GM12864 (cell line): ENCODE measurements around the gene PDIA4.
"Not testable (repeated sequence)": the region's sequence is repeated elsewhere in the genome, so short reads cannot be mapped to it uniquely, and the experiment has no call there.

Experiments
- DNase-seq: peaks from one replicate; pipeline ENCODE4 v3.0.0-alpha.2; 2011; ENCODE audit warnings: low read depth
- H3K4me3 ChIP-seq: 2 replicates; pipeline ENCODE4 v1.5.1; 2011; ENCODE audit warnings: mild to moderate bottlenecking, low read depth, low read length, control low read depth
- TF ChIP-seq, protein P1 (sequence below): IDR thresholded peaks from 2 replicates; pipeline ENCODE4 v1.5.1; 2011; ENCODE audit warnings: low read depth, mild to moderate bottlenecking, moderate library complexity, low read length, control low read depth, inconsistent platforms; ENCODE audit errors: missing control alignments

The PDIA4 gene

DNA sequence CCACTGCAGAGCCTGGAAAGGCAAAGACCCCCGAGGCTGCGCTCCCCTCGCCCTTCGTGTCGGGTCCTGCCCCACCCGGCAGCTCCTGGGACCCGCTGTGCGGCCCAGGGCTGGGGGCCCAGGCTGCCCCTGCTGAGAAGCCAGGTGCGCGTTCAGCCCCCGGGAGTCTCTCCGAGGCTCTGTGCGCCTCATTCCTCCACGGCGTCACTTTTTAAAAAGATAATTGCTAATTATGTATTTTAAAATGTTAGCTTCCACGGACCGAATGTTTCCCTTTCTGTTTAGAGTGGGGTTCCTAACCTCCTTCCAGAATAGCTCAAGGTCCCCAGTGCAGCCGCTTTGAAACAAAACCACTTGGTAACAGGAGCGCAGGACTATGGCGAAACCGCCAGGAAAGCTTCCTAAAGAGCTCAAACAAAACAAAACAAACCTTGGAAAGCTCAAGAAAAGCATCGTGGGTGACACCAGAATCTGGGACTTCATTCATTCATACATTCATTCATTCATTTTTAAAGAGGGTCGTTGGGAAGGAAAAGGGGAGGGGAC is 45.6 kb downstream of the PDIA4 start:
- DNase-seq, result no peak
- TF ChIP-seq, protein P1, sequence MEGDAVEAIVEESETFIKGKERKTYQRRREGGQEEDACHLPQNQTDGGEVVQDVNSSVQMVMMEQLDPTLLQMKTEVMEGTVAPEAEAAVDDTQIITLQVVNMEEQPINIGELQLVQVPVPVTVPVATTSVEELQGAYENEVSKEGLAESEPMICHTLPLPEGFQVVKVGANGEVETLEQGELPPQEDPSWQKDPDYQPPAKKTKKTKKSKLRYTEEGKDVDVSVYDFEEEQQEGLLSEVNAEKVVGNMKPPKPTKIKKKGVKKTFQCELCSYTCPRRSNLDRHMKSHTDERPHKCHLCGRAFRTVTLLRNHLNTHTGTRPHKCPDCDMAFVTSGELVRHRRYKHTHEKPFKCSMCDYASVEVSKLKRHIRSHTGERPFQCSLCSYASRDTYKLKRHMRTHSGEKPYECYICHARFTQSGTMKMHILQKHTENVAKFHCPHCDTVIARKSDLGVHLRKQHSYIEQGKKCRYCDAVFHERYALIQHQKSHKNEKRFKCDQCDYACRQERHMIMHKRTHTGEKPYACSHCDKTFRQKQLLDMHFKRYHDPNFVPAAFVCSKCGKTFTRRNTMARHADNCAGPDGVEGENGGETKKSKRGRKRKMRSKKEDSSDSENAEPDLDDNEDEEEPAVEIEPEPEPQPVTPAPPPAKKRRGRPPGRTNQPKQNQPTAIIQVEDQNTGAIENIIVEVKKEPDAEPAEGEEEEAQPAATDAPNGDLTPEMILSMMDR, result no peak
- H3K4me3 ChIP-seq, result peak overlapping the region; percentile 56

DNA sequence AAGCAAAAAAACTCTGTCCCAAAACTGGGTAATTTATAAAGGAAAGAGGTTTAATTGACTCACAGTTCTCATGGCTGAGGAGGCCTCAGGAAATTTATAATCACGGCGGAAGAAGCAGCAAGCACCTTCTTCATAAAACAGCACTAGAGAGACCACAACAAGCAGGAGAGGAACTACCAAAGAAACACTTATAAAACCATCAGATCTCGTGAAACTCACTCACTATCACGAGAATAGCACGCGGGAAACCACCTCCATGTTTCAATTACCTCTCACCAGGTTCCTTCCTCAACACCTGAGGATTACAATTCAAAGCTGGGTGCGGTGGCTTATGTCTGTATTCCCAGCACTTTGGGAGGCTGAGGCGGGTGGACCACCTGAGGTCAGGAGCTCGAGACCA is 48.5 kb downstream of the PDIA4 start:
- H3K4me3 ChIP-seq, result no peak overlapping the region
- no peak for DNase-seq
- TF ChIP-seq, protein P1, result no peak

DNA sequence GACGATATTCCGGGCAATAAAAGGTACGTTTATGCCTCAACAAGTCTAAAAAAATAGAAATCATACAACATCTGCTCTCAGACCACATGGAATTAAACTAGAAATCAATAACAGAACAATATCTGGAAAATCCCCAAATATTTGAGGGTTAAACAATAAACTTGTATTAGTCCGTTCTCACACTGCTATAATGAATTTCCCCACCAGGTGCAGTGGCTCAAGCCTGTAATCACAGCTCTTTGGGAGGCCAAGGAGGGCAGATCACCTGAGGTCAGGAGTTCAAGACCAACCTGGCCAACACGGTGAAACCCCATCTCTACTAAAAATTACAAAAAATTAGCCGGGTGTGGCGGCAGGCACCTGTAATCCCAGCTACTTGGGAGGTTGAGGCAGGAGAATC is 49.2 kb downstream of the PDIA4 start:
- not testable (repeated sequence) for H3K4me3 ChIP-seq, DNase-seq

DNA sequence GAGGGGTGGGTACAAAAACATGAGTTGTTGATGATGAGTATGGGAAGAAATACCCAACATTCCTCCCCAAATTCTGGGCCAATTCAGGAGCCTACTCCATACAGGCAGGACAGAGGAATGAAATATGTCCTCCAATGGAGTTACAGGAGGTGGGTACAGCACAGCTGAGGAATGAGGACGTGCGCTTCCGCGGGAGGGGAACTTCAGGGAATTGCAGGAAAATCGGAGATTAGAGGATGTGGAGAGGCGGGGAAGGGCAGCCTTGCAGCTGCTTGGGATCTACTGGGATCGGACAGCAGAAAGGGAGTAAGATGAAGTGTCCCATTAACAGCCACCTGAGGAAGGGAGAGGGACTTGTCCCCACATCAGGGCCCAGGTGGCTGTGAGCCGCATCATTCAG is 50.2 kb downstream of the PDIA4 start:
- H3K4me3 ChIP-seq, result no peak overlapping the region
- TF ChIP-seq, protein P1, result no peak

DNA sequence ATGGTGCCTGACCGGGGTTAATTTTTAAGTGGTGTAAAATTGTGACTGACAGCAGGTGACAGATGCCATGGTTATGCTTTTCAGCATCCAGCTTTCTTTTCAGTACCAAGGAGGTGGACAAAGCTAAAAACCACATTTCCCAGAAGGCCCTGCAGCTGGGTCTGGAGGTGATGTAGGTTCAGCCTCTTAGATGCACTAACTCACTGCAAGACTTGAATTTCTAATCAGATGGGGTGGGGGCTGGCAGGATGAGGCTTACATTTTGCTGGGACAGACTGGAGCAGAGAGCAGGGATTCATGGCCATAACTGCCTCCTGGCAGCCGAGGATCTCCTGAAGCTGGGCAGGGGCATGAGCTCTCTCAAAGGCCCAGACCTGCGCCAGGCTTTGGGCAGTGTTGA is 52.4 kb downstream of the PDIA4 start:
- TF ChIP-seq, protein P1, result no peak
- DNase-seq, result no peak

More for the DNA sequence above, 50.2 kb downstream of the PDIA4 start:
- DNase-seq, result no peak

DNA sequence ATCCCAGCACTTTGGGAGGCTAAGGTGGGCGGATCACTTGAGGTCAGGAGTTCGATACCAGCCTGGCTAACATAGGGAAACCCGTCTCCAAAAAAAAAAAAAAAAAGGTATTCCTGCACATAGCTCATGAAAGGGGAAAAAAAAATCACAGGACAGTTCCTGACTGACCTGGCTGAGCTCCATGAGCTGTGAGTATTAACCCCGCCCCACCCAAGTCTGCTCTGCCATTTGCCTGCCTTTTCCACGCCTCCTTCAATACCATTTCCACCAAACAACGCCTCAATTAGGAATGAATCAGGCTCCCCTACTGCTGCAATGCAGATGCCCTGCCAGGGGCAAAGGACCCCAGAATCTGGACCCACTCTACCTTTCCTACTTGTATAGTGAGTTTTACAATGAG is 55.0 kb downstream of the PDIA4 start:
- DNase-seq, result no peak
- TF ChIP-seq, protein P1, result no peak
- no peak overlapping the region for H3K4me3 ChIP-seq

More for the DNA sequence above, 52.4 kb downstream of the PDIA4 start:
- H3K4me3 ChIP-seq, result no peak overlapping the region

DNA sequence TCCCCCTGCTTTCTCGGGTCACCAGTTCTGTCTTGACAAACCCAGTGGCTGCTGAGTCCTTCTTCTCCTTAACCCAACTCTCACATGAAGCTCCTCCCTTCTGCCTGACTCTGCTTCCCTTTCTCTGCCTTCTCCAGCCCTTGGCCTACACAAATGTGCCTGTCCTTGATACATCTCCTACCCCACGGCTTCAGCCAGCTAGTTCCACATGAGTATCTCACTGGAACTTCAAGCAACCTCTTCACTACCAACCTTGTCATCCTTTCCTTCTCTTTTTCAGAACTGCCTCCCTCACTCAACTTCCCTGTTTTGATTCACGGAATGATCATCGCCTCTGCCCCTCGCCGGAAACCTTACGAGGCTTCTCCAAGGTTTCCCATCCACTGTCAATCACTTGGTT is 55.9 kb downstream of the PDIA4 start:
- TF ChIP-seq, protein P1, result no peak
- no peak for DNase-seq

More for the DNA sequence above, 55.9 kb downstream of the PDIA4 start:
- no peak overlapping the region for H3K4me3 ChIP-seq
